ENCODE data around the gene EHD4.

The EHD4 gene

DNA sequence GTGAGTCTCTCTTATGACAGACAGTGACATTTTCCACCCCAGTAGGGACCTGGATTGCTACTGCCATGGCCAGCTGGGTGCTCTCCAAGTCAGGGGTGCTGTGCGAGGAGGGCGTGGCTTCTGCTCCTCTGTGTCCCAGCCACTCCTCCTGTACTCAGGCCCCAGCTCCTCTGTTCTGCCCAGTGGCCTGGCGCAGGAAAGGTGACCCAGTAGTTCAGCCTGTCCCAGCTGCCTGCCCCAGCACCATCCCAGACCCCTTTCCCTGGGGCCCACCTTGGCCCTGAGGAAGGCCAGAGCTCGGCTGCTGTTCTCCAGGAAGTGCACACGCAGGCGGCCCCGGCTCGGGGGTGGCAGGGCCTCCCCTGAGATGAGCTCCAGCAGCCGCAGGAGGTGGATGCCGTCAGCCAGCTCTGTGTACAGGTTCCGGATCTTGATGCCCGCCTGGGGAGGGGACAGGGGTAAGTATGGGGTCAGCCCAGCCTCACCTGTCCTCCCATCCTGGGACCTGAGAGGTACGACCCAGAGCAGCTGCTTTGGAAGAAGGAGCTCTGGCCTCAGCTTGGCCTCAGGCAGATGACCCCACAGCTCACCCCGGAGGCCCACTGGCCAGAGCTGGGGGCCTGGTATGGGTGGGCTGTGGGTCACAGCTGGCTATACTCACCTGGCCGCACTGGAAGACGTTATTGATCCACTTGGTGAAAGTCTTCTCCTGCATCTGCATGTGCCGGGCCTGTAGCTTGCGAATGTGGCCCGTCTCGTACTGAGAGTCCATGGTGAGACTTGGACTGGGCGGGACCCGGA, 79.5 kb downstream of the EHD4 start:
- peak; percentile 45 for DNase-seq

- DNase-seq: no peak
Observed at GRCh38 chr15:41891946-41892345, 80.4 kb downstream of the EHD4 start.

- DNase-seq: no peak
Observed at GRCh38 chr15:41891226-41891625, 81.1 kb downstream of the EHD4 start.

DNA sequence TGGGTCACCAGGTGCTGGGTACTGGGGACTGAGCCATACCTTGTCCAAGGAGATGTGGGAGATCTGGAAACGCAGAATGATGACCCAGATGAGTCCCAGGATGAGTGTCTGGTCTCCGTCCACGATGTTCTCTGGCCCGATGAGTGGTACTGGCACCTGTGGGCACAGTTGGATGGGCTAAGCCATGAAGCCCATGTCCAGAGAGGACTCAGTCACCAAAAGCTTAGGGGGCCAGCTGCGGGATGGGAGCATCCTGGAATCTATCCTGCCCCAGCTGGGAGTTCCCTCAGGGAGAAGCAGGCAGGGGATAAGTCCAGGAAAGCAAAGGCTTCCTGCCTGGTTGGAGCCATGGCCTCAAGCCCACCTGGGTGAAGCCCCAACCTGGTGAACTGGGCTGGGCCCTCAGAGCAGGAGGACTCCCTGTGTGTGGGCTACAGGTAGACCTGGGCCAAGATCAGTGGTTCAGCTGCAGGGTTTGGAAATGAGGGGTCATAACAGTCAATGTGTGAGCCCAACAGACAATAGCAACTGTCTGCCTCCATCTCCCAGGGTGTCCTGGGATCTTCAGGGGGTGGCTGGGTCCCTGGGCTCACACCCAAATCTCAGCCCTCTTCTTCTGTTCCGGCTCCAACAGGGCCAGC, 82.2 kb downstream of the EHD4 start:
- DNase-seq: no peak

DNA sequence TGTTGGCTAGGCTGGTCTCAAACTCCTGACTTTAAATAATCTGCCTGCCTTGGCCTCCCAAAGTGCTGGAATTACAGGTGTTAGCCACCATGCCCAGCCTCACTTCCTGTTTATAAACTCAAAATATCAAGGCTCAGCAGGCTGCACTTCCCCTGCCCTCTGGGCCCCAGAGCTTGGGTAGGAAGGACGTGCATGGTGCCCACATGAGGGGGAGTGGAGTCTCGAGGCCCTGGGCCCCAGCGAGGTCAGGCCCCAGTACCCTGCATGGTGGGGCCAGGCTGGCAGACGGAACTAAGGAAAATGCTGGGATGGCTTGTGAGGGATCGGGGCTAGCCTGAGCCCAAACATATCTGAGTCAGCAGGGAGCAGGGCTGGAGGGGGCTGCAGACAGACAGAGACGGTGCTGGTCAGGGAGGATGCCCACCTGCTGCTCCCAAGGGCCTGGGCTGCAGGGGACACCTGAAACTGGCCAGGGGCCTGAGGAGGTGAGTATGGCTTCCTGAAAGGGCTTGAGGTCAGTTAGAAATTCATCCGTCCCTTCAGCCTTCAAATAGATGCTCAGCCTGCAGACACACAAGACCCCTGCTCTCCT, 83.6 kb downstream of the EHD4 start:
- no peak for DNase-seq

- DNase-seq: no peak
Observed at GRCh38 chr15:41887893-41888292, 84.5 kb downstream of the EHD4 start.

- no peak for DNase-seq
Observed at GRCh38 chr15:41887161-41887560, 85.2 kb downstream of the EHD4 start.

DNA sequence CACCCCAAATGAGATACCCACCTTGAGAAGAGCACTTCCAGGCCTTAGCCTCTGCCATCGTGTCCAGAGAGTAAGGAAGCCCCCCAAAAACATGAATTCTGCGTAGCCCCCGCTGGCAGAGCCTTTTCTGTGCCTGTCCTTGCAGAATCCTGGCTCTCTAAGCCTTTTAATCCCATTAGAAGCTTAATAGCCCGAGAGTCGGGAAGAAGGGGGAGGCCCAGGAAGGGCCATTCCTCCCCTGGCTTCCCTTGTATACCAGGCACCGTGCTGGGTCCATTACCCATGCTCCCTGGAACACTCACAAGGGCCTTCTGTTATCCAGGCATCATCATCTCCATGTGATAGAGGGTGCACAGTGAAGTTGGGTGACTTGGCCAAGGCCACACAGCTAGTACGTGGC, 85.6 kb downstream of the EHD4 start:
- DNase-seq: no peak

- no peak for DNase-seq
Observed at GRCh38 chr15:41885841-41886240, 86.5 kb downstream of the EHD4 start.

DNA sequence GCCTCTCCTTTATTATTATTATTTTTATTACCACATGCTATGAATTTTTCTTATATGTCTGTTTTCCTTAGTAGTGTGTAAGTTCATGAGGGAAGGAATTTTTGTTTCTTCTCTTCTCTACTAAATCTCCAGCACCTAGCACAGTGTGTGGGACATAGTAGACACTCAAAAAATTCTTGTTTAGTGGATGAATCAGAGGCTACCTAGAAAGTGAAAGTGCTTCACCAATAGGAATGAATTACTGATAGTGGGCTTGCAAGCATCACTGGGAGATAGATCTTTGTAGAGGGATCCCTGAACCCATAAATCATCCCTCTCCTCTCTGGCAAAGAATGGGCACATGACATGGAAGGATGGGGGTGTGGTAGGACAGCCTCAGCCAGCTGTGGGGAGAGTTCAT, 87.0 kb downstream of the EHD4 start:
- DNase-seq: no peak

- DNase-seq: no peak
Observed at GRCh38 chr15:41884458-41884857, 87.9 kb downstream of the EHD4 start.

DNA sequence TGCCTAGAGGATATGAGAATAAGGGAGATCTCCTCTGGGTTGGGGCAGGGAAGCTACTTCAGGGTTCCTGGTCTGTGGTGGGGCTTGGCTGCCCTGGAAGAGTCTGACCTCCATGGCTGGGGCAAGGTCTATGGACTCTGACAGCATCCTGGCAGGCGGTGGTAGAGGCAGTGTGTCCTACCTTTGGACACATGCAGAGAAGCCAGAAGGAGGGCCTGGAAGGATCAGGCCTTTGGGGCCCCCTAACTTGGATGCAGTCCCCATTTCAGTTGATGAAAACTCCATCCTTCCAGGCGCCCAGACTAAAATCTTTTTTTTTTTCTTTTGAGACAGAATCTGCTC, 88.9 kb downstream of the EHD4 start:
- no peak for DNase-seq

GRCh38 chr15:41882689-41883483, 89.5 kb downstream of the EHD4 start:
- DNase-seq: no peak

DNA sequence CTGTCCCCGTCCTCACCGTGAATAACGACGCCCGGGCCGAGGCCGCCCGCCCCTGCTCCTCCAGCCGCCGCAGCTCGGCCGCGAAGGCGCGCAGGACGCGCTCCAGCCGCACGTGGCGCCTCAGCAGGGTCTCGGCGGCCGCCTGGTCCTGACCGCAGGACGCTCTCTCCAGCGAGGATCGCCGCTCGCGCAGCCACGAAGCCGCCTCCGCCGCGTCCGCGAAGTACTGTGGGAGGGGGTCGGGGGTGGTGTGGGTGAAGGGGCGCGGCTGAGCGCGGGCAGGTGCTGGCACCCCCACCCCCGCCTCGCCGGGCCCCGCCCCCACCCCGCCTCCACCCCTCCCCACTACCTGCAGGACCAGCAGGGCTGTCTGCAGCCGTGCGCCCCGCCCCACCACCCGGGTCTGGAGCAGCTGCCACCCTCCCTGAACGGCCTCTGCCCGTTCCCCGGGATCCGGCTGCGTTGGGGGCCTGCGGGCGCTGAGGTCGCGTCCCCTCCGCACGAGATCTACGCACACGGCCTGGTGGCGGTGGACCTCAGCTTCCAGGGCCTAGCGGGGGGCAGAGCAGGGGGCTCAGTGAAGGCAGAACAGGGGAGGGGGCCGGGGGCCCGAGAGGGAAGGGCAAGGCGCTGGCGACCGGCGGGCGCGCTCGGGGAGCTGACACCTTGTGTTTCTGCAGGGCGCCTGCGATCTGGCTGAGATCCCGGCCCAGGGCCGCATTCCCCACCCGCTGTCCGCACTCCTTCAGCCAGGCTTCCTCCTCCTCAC, 90.3 kb downstream of the EHD4 start:
- no peak for DNase-seq

DNA sequence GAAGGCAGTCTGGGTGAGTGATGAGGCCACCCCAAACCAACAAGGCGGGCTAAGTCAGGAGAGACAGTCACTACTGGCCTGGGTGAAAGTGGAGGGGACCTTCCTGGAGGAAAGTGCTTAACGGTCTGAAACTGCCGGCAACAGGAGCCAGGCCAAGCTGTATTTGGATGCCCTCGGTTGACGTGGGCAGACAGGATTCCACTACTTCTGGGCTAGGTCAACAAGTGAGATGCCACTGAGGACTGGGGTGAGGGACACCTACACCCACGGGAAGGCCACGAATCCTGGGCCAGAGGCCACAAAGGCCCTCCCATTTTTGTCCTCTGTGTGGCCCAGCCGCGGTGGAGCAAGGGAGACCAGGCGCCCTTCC, 90.8 kb downstream of the EHD4 start:
- no peak for DNase-seq

- no peak for DNase-seq
Observed at GRCh38 chr15:41881086-41881485, 91.3 kb downstream of the EHD4 start.

GRCh38 chr15:41880156-41880877, 92.0 kb downstream of the EHD4 start:
- DNase-seq: no peak

DNA sequence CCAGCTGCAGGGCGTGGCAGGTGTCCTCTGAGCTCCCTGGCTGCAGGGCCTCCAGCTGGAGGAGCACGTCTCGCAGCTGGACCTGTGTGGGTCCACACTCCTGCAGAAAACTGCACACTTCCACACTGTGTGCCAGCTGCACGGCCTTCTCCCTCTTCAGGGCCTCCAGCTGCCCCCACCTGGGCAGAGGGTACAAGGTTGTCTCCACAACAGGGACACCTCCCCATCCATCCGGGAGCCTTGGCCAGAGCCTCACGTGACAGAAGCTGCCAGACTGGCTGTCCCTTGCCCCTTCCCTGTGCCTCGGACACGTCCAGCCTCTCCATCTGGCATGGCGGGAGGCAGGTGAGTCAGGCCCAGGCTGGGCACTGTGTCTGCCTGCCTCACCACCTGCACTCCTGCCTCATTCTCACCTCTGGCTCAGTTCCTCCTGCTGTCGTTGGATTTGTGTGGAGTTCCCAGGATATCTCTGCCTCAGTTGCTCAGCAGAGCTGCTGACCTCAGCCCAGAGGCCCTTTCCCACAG, 93.0 kb downstream of the EHD4 start:
- DNase-seq: no peak

GRCh38 chr15:41878355-41878699, 94.0 kb downstream of the EHD4 start:
- DNase-seq: no peak

DNA sequence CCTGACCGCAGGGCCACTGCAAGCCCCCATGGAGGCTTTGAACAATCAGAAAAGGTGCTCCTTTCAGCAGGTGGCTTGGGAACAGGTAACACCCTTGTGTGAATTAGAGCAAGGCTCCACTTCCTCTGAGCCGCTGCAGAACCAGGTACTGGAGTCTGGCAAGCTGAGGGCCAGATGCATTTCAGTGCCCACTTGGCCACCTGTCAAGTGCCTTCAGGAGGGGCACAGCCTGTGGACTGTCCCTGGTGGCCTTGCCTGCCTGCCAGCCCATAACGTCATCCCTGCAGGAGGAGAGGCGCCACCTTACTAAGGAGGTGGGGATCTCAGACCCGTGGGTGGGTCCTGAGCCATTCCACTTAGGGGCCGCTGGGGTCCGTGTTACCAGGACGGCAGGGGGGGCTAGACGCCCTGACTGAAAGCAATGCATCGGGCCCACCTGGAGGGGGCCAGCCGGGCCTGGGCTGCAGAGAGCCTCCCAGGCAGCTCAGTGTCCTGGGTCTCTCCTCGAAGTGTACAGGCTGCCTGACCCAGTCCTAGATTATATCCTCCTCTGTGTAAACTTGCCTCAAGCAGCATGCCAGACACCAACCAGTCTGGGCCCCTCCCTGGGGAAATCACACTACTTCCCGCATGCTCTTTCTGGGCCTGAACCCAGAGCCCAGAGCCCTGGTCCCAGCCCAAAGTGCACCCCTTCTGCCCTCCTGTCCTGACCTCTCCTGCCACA, 94.6 kb downstream of the EHD4 start:
- DNase-seq: no peak

GRCh38 chr15:41876689-41877088, 95.7 kb downstream of the EHD4 start:
- DNase-seq: no peak

Measured in central memory CD4-positive, alpha-beta T cell (primary cell).